HepG2 (cell line): ENCODE measurements around the gene KRTAP3-1. TPM values are rescaled to one million over a fixed set of nuclear protein-coding genes. Genes with fewer than 3 reads are reported as not detected.

ENCODE experiments used
- ATAC-seq: fragments of 200-7000 bp; cut with Tn5 transposase; 3 replicates; pipeline ENCODE4 v1.9.1; 2020; ENCODE audit warnings: mild to moderate bottlenecking, moderate library complexity
- BruUV-seq: library from RNA; stranded (reverse); fragments of 400-500 nt; replicated peaks from 2 replicates; lab custom pipeline; 2021; lab: Mats Ljungman, UMichigan
- CTCF ChIA-PET: fragments of 300-600 bp; formaldehyde crosslinking; extraction: SDS; loops from one replicate; lab custom pipeline; 2021; ENCODE audit warnings: low total read pairs, inconsistent platforms, low intra/inter-chr PET ratio; lab: Yijun Ruan, JAX
- POLR2A ChIA-PET: fragments of 350-600 bp; sonication (Branson Sonifier 250); formaldehyde crosslinking; loops from one replicate; lab custom pipeline; 2020; ENCODE audit warnings: antibody characterized with exemption, inconsistent platforms; lab: Yijun Ruan, JAX
- DNase-seq: peaks from one replicate; pipeline ENCODE4 v3.0.0-alpha.2; 2015; ENCODE audit warnings: low spot score
- FAIRE-seq: peaks from 3 replicates; lab custom pipeline; 2011; peaks lifted over from hg19 to GRCh38; lab: Jason Lieb, UNC
- H2AFZ ChIP-seq: one replicate; pipeline ENCODE4 v1.6.1; 2011; ENCODE audit warnings: low read length, inconsistent platforms
- H3K27ac ChIP-seq: fragments of 300-600 bp; 3 replicates; pipeline ENCODE4 v1.8.0; 2011; ENCODE audit warnings: mixed run types, mild to moderate bottlenecking, mixed read lengths, low read length, inconsistent platforms; ENCODE audit not compliant: insufficient read depth; ENCODE audit errors: extremely low read length
- H3K27me3 ChIP-seq, 2 experiments: fragments of 200-600 bp in 1 of 2; 2 replicates in 1 of 2; 3 replicates in 1 of 2; pipeline versions ENCODE4 v1.6.0 to v1.8.0; 2011; ENCODE audit warnings: low read length in 2 of 2, mild to moderate bottlenecking in 2 of 2, moderate library complexity in 2 of 2, inconsistent platforms in 1 of 2; ENCODE audit not compliant: insufficient read depth in 2 of 2, control insufficient read depth in 1 of 2
- H3K36me3 ChIP-seq, 2 experiments: fragments of 200-600 bp in 1 of 2; replicated peaks in 1 of 2; 2 replicates in 1 of 2; 3 replicates in 1 of 2; pipeline versions ENCODE4 v1.5.1 to v1.8.0; 2011; ENCODE audit warnings: low read length in 2 of 2, inconsistent platforms in 1 of 2; ENCODE audit not compliant: insufficient read depth in 2 of 2, control insufficient read depth in 1 of 2
- H3K4me1 ChIP-seq: 2 replicates; pipeline ENCODE4 v1.5.1; 2012; ENCODE audit warnings: low read length, inconsistent platforms; ENCODE audit not compliant: insufficient read depth
- H3K4me2 ChIP-seq: 2 replicates; pipeline ENCODE4 v1.6.0; 2011; ENCODE audit warnings: low read depth, low read length, inconsistent platforms
- H3K4me3 ChIP-seq, 3 experiments: fragments of 200-600 bp in 1 of 3; sonication (generic), shearing (Covaris generic) in 1 of 3; replicated peaks in 1 of 3; 2 replicates each; pipeline ENCODE4 v1.5.1; 2011 to 2016; ENCODE audit warnings: low read length in 3 of 3, inconsistent platforms in 2 of 3, low read depth in 2 of 3, mild to moderate bottlenecking in 2 of 3, control low read depth in 1 of 3, mixed read lengths in 1 of 3; ENCODE audit not compliant: insufficient read depth in 1 of 3
- H3K79me2 ChIP-seq: one replicate; pipeline ENCODE4 v1.6.1; 2011; ENCODE audit warnings: low read length, inconsistent platforms; ENCODE audit not compliant: insufficient read depth
- H3K9ac ChIP-seq: 2 replicates; pipeline ENCODE4 v1.6.0; 2011; ENCODE audit warnings: mild to moderate bottlenecking, low read depth, low read length, inconsistent platforms; ENCODE audit not compliant: insufficient read depth
- H3K9me3 ChIP-seq: 2 replicates; pipeline ENCODE4 v1.5.1; 2012; ENCODE audit warnings: mild to moderate bottlenecking, low read length
- H4K20me1 ChIP-seq: 2 replicates; pipeline ENCODE4 v1.6.0; 2011; ENCODE audit warnings: inconsistent platforms, mild to moderate bottlenecking, low read length, moderate library complexity; ENCODE audit not compliant: insufficient read depth
- HNRNPK ChIP-seq: fragments of 200-400 bp; formaldehyde crosslinking; IDR thresholded peaks from 2 replicates; pipeline ENCODE4 v1.6.1; 2018; ENCODE audit warnings: low read length, low read depth, moderate library complexity, mild to moderate bottlenecking; ENCODE audit not compliant: poor library complexity, severe bottlenecking
- KDM4B ChIP-seq: sonication (generic); formaldehyde crosslinking; IDR thresholded peaks from 2 replicates; pipeline ENCODE4 v1.4.0; 2020; ENCODE audit warnings: missing genetic modification reagents
- MTA3 ChIP-seq: sonication (generic); formaldehyde crosslinking; IDR thresholded peaks from 2 replicates; pipeline ENCODE4 v1.4.0; 2020; ENCODE audit warnings: missing genetic modification reagents
- NFE2L2 ChIP-seq: fragments of 150-350 bp; IDR thresholded peaks from 2 replicates; pipeline ENCODE4 v1.6.1; 2014; ENCODE audit warnings: low read length
- ONECUT2 ChIP-seq: sonication (generic); formaldehyde crosslinking; IDR thresholded peaks from 2 replicates; pipeline ENCODE4 v1.4.0; 2020; ENCODE audit warnings: missing genetic modification reagents
- RFXAP ChIP-seq: sonication (generic); formaldehyde crosslinking; IDR thresholded peaks from 2 replicates; pipeline ENCODE4 v1.4.0; 2020; ENCODE audit warnings: missing genetic modification reagents, borderline replicate concordance
- SALL1 ChIP-seq: sonication (generic); formaldehyde crosslinking; IDR thresholded peaks from 2 replicates; pipeline ENCODE4 v1.8.0; 2022; ENCODE audit warnings: mild to moderate bottlenecking, missing genetic modification reagents
- SYNCRIP ChIP-seq: fragments of 200-400 bp; formaldehyde crosslinking; IDR thresholded peaks from 2 replicates; pipeline ENCODE4 v1.6.1; 2018; ENCODE audit warnings: mild to moderate bottlenecking, low read depth, low read length; ENCODE audit not compliant: insufficient read depth
- ZBTB46 ChIP-seq: sonication (generic); formaldehyde crosslinking; IDR thresholded peaks from 2 replicates; pipeline ENCODE4 v1.4.0; 2020; ENCODE audit warnings: mild to moderate bottlenecking, missing genetic modification reagents, borderline replicate concordance
- ZC3H13 ChIP-seq: sonication (generic); formaldehyde crosslinking; IDR thresholded peaks from 2 replicates; pipeline ENCODE4 v1.8.1; 2023; ENCODE audit warnings: mild to moderate bottlenecking, missing genetic modification reagents, moderate library complexity
- ZFP82 ChIP-seq: sonication (generic); formaldehyde crosslinking; IDR thresholded peaks from 2 replicates; pipeline ENCODE4 v1.5.1; 2020; ENCODE audit warnings: mild to moderate bottlenecking, missing genetic modification reagents, borderline replicate concordance
- ZKSCAN5 ChIP-seq: sonication (generic); formaldehyde crosslinking; IDR thresholded peaks from 2 replicates; pipeline ENCODE4 v1.5.1; 2020; ENCODE audit warnings: mild to moderate bottlenecking, missing genetic modification reagents
- ZNF430 ChIP-seq: sonication (generic); formaldehyde crosslinking; IDR thresholded peaks from 2 replicates; pipeline ENCODE4 v1.9.0; 2021; ENCODE audit warnings: mild to moderate bottlenecking, missing genetic modification reagents
- ZNF660 ChIP-seq: sonication (generic); formaldehyde crosslinking; IDR thresholded peaks from 2 replicates; pipeline ENCODE4 v1.5.1; 2020; ENCODE audit warnings: mild to moderate bottlenecking, low read depth, missing genetic modification reagents, borderline replicate concordance
- ZNF775 ChIP-seq: sonication (generic); formaldehyde crosslinking; IDR thresholded peaks from 2 replicates; pipeline ENCODE4 v1.4.0; 2020; ENCODE audit warnings: missing genetic modification reagents, mild to moderate bottlenecking, moderate library complexity, borderline replicate concordance
- ZSCAN21 ChIP-seq: sonication (generic); formaldehyde crosslinking; IDR thresholded peaks from 2 replicates; pipeline ENCODE4 v1.8.0; 2022; ENCODE audit warnings: mild to moderate bottlenecking, missing genetic modification reagents, moderate library complexity, borderline replicate concordance
- WGBS: methylation state at CpG from one replicate; pipeline ENCODE4 v1.1.6; 2017; ENCODE audit warnings: low lambda C conversion rate; 5-methylcytosine and 5-hydroxymethylcytosine counted together
- in situ Hi-C: cut with HindIII; loops from 2 replicates; pipeline ENCODE4 v1.10.0; 2017; ENCODE audit warnings: low pct_unique_long_range_greater_than_20kb; ENCODE audit not compliant: extremely low pct_ligation_motif_present
- intact Hi-C: fragments of 100-400 bp; cut with micrococcal nuclease; formaldehyde crosslinking; loops from one replicate; pipeline ENCODE4 v1.10.0; 2022; ENCODE audit not compliant: unreplicated experiment
- polyA plus RNA-seq, 8 experiments: library from polyadenylated mRNA; depleted of rRNA in 3 of 8; stranded (reverse) in 7 of 8; unstranded in 1 of 8; fragments of >200 nt; fragmentation: Illumina TruSeq in 4 of 8; extraction: Trizol in 4 of 8; gene quantifications; 2 replicates each; pipeline versions ENCODE4 v1.2.1 to v1.2.3, GENCODE V29; 2011 to 2016; ENCODE audit warnings: low read depth in 4 of 8, missing spikeins in 1 of 8, mixed read lengths in 1 of 8; ENCODE audit not compliant: insufficient read depth in 1 of 8
- total RNA-seq, 5 experiments: library from RNA; depleted of rRNA; stranded (reverse); fragments of >200 nt; fragmentation: Illumina TruSeq; extraction: Trizol; gene quantifications; 2 replicates each; pipeline ENCODE4 v1.2.3, GENCODE V29; 2016; ENCODE audit warnings: low read depth in 1 of 5
- TF ChIP-seq, protein P1 (sequence below): sonication (generic); formaldehyde crosslinking; IDR thresholded peaks from 2 replicates; pipeline ENCODE4 v1.8.0; 2022; ENCODE audit warnings: missing genetic modification reagents, low read depth, mild to moderate bottlenecking, borderline replicate concordance
- TF ChIP-seq, protein P2 (sequence below): sonication (generic); IDR thresholded peaks from 2 replicates; pipeline ENCODE4 v1.6.1; 2016; ENCODE audit warnings: low read depth, borderline replicate concordance
- TF ChIP-seq, protein P3 (sequence below): IDR thresholded peaks from 2 replicates; pipeline ENCODE4 v1.6.1; 2016; ENCODE audit warnings: missing compliant biosample characterization, missing genetic modification reagents, borderline replicate concordance

Gene KRTAP3-1
- total and polyA plus RNA-seq, 2 of the 13 experiments (the other 11 are each of a cell fraction or from before 2014, with no cell fraction given), result 0.29 to 3.7 TPM

- no peak for TF ChIP-seq ZNF775 (CRISPR knock-in tag)
- no peak for TF ChIP-seq ZNF660
- TF ChIP-seq ZKSCAN5, result no peak
- TF ChIP-seq NFE2L2, result no peak
- no peak for TF ChIP-seq ZC3H13 (CRISPR knock-in tag)
- TF ChIP-seq MTA3 (CRISPR knock-in tag), result no peak
- TF ChIP-seq HNRNPK, result no peak
- TF ChIP-seq, protein P1, sequence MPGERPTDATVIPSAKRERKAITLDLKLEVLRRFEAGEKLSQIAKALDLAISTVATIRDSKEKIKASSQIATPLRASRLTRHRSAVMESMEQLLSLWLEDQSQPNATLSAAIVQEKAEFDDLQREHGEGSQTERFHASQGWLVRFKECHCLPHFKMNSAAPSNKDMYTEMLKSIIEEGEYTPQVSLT (CRISPR knock-in tag), result no peak
- no peak for TF ChIP-seq SYNCRIP
- no peak for TF ChIP-seq ZSCAN21 (CRISPR knock-in tag)
- TF ChIP-seq ZBTB46 (CRISPR knock-in tag), result no peak
- TF ChIP-seq, protein P2, sequence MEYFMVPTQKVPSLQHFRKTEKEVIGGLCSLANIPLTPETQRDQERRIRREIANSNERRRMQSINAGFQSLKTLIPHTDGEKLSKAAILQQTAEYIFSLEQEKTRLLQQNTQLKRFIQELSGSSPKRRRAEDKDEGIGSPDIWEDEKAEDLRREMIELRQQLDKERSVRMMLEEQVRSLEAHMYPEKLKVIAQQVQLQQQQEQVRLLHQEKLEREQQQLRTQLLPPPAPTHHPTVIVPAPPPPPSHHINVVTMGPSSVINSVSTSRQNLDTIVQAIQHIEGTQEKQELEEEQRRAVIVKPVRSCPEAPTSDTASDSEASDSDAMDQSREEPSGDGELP, result no peak
- TF ChIP-seq ZNF430, result no peak
- TF ChIP-seq ONECUT2 (CRISPR knock-in tag), result no peak
- no peak for TF ChIP-seq ZFP82
- TF ChIP-seq RFXAP, result no peak
- TF ChIP-seq, protein P3, sequence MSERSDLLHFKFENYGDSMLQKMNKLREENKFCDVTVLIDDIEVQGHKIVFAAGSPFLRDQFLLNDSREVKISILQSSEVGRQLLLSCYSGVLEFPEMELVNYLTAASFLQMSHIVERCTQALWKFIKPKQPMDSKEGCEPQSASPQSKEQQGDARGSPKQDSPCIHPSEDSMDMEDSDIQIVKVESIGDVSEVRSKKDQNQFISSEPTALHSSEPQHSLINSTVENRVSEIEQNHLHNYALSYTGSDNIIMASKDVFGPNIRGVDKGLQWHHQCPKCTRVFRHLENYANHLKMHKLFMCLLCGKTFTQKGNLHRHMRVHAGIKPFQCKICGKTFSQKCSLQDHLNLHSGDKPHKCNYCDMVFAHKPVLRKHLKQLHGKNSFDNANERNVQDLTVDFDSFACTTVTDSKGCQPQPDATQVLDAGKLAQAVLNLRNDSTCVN (CRISPR knock-in tag), result no peak
- no peak for TF ChIP-seq SALL1 (CRISPR knock-in tag)
- TF ChIP-seq KDM4B (CRISPR knock-in tag), result no peak
- Histone ChIP-seq H4K20me1 (no peaks in the 10 kb centered on the region), H3K4me3 (no peak overlapping the region), H3K9me3 (no peaks in the 10 kb centered on the region), H3K9ac (no peak overlapping the region), H3K4me2 (no peak overlapping the region), H3K27ac (no peak overlapping the region), H3K4me1 (peaks cover 15% of the 10 kb centered on the region), H3K27me3 (no peaks in the 10 kb centered on the region), H3K79me2 (no peaks in the 10 kb centered on the region), H3K36me3 (no peaks in the 10 kb centered on the region), H2AFZ (no peak overlapping the region)
- BruUV-seq, result no TSS peak
- ChIA-PET CTCF (no interaction called here), POLR2A (no interaction called here)
- 95% methylated on average over 4 of the region's 4 CpGs for WGBS
- in situ Hi-C loops (loop anchor here (10.0 kb wide), 1 partner anchor 99 kb away; no protein-coding TSS in a partner anchor), intact Hi-C loops (no loop called here)
- DNase-seq (no peak), FAIRE-seq (no peak), ATAC-seq (no peak)
Measured at GRCh38 chr17:41054025-41054424, 45.1 kb upstream of the KRTAP3-1 start.
